ENCODE data around the gene C18orf32. TPM values are rescaled to one million over a fixed set of nuclear protein-coding genes. Genes with fewer than 3 reads are reported as not detected.

C18orf32 gene
- total and polyA plus RNA-seq, 2 of the 13 experiments (the other 11 are each of a cell fraction or from before 2014, with no cell fraction given), result 17.6 to 20.6 TPM

GRCh38 chr18:49481907-49482306, 5.1 kb downstream of the C18orf32 start (continued):
- no peak for TF ChIP-seq ZNF280D (CRISPR knock-in tag; IDR thresholded peaks at IDR 0.05)
- TF ChIP-seq SP1 (IDR thresholded peaks at IDR 0.05), result no peak
- TF ChIP-seq SP1 (CRISPR knock-in tag; IDR thresholded peaks at IDR 0.05), result no peak
- TF ChIP-seq ZNF12 (CRISPR knock-in tag; IDR thresholded peaks at IDR 0.05), result no peak
- TF ChIP-seq, protein P1, sequence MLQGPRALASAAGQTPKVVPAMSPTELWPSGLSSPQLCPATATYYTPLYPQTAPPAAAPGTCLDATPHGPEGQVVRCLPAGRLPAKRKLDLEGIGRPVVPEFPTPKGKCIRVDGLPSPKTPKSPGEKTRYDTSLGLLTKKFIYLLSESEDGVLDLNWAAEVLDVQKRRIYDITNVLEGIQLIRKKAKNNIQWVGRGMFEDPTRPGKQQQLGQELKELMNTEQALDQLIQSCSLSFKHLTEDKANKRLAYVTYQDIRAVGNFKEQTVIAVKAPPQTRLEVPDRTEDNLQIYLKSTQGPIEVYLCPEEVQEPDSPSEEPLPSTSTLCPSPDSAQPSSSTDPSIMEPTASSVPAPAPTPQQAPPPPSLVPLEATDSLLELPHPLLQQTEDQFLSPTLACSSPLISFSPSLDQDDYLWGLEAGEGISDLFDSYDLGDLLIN (CRISPR knock-in tag; IDR thresholded peaks at IDR 0.05; ENCODE audit: borderline replicate concordance), result no peak
- TF ChIP-seq MLXIP (CRISPR knock-in tag; IDR thresholded peaks at IDR 0.05; ENCODE audit: borderline replicate concordance), result no peak
- TF ChIP-seq REXO4 (CRISPR knock-in tag; IDR thresholded peaks at IDR 0.05; ENCODE audit: borderline replicate concordance), result no peak

All from HepG2 (cell line).